ENCODE data around the gene PSMG3.
A peak's percentile ranks its signal among the peaks of the same experiment; 100 is the strongest.

Gene PSMG3, protein sequence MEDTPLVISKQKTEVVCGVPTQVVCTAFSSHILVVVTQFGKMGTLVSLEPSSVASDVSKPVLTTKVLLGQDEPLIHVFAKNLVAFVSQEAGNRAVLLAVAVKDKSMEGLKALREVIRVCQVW

GRCh38 chr7:1569833-1570632 lies at the start of gene PSMG3:
PSMG3 (minus strand) TSS chr7:1570032; CDS start chr7:1569339, 693 bp downstream.
- peak; percentile 86 for DNase-seq

DNA sequence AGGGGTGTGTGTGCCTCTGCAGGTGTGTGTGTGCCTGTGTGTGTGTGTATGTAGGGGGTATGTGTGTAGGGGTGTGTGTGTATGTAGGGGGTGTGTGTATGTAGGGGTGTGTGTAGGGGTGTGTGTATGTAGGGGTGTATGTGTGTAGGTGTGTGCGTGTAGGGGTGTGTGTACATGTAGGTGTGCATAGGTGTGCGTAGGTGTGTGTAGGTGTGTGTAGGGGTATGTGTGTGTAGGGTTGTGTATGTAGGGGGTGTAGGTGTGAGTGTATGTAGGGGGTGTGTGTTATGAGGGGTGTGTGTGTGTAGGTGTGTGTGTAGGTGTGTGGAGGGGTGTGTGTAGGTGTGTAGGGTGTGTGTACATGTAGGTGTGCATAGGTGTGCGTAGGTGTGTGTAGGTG lies 48.6 kb upstream of the PSMG3 start:
- DNase-seq = no peak

- no peak for DNase-seq
Observed at GRCh38 chr7:1617957-1618356, 48.1 kb upstream of the PSMG3 start.

DNA sequence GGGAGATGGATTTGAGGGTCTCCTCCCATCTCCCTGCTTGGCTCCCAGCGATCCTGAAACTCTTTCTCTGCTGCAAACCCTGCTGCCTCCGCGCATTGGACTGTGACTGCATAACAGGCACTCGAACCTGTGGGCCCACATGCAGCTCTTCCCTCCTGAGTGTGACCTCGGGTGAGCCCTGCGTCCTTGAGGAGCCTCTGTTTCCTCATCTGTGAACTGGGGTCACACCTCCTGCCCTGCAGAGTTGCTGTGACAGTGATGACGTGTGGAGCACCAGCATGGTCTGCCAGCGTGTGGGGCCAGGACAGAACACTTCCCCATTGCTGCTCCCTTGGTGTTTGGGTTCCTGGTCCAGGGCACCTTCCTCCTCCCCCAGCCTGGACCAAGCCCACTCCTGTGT lies 46.9 kb upstream of the PSMG3 start:
- no peak for DNase-seq

- DNase-seq = peak; percentile 84
Observed at GRCh38 chr7:1611708-1612241, 41.9 kb upstream of the PSMG3 start.

GRCh38 chr7:1610678-1611302 lies 41.0 kb upstream of the PSMG3 start:
- no peak for DNase-seq

DNA sequence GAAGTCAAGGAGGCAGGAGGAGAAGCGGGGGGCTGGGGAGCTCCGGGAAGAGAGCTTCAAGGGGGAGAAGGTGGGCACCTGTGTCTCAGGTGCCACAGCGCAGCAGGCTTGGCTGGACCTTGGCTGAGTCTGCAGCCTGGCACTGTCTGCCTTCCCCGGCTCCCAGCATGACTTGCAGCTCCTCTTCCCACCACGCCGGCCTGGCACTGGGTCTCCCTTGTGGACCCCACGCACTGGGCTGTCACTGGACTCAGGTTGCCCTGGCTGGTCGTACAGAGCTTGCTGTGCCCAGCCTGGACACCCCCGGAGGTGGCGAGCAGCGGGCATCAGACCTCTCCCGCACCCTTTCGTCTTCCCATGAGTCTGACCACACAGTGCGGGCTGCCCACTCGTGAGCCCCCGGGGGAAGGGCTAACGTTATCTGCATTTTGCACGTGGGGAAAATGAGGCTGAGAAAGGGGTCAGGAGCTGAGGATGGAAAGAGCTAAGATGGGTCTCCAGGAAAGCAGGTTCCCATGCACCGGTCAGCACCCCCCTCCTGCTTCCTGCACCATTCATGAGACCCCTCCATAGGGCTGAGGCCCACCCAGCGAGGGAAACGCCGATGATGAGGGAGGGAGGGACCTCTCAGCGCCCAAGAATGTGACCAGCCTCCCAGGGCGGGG lies 40.3 kb upstream of the PSMG3 start:
- DNase-seq = no peak

GRCh38 chr7:1609023-1609422 lies 39.2 kb upstream of the PSMG3 start:
- DNase-seq = no peak

DNA sequence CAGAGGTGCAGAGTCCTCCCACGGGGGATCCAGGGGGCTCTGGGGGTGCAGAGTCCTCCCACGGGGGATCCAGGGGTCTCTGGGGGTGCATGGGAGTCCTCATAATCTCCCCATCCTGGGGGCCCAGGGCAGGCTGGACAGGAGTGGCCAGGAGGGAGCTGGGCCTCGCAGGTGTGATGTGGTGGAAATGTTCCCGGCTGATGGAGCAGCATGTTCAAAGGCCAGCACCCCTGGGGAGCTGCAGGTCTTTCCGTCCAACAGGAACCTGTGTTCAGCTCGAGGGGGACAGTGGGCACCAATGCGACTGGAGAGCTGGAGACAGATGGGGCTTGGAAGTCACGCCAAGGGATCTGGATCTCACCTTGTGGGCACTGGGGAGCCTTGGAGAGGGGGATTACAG lies 38.5 kb upstream of the PSMG3 start:
- no peak for DNase-seq

DNA sequence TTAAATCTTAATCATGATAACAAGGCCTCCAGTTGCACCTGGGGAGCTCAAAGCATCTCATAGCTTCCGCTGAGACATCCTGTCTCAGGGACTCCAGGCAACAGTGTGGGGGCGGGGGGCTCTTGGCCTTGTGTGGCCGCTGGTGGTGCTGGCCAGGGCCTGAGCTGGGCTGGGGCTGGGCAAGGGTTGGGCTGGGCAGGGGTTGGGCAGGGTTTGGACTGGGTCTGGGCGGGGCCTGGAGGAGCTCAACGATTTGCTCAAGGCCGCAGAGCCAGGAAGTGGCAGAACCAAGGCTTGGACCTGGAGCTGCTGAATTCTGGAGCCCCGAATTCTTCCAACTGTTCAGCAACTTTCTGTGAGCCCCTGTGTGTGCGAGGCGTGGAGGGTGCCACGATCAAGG lies 37.9 kb upstream of the PSMG3 start:
- no peak for DNase-seq

- DNase-seq = no peak
Observed at GRCh38 chr7:1607001-1607400, 37.2 kb upstream of the PSMG3 start.

DNA sequence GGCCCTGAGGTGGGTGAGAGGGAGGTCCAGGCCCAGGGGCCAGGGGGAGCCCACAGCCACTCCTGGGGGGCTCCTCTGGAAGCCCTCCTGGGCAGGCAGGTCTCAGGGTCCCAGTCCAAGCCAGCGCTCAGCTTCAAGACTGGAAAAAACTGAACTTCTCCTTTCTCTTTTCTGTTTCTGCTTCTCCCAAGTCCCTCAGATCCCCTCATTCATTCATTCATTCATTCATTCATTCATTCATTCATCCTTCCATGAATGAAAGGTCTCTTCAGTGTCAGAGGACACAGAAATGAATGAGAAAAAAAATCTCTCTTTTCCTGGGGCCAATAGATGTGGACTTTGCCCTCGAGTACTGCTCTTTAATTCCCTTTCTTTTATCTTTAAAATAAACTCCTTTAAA lies 34.6 kb upstream of the PSMG3 start:
- DNase-seq = no peak

DNA sequence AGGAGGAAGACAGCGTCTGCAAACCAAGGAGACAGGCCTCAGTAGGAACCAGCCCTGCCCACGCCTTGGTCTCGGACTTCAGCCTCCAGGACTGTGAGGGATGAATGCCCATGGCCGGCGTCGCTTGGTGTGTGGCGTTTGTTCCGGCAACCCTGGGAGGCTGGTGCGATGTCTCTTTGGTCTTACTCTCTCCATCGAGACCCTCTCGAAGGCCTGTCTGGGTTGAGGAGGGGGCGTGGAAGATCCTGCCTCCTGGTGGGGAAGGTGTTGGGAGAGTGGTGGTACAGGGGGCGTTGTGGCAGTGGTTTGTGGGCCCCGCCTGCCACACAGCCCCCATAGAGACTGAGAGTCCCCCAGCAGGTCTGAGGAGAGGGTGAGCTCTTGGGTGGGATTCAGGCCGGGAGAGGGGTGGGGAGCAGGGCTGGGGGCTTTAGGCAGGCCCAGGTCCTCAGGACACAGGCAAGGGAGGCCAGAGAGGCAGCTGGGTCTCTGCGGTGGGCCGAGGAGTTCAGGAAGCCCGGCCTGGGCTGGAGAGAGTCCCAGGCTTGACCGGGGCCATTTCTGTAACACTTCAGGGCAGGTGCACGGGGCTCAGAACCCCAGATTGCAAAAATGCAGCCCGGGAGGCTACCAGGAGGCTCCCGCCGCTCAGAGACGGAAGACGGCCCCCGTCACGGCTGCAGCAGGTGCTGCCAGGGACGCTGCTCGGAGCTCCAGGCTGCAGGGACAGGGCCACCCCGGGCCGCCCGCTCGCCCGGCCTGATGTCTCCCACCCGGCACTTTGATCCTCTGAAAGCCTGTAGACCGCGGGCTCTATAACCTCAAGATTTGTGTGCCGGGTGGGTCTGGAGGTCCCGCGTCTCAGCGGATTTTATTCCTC lies 33.8 kb upstream of the PSMG3 start:
- no peak for DNase-seq

GRCh38 chr7:1602386-1602785 lies 32.6 kb upstream of the PSMG3 start:
- no peak for DNase-seq

GRCh38 chr7:1601956-1602355 lies 32.1 kb upstream of the PSMG3 start:
- no peak for DNase-seq

- DNase-seq = no peak
Observed at GRCh38 chr7:1599640-1600395, 30.0 kb upstream of the PSMG3 start.

DNA sequence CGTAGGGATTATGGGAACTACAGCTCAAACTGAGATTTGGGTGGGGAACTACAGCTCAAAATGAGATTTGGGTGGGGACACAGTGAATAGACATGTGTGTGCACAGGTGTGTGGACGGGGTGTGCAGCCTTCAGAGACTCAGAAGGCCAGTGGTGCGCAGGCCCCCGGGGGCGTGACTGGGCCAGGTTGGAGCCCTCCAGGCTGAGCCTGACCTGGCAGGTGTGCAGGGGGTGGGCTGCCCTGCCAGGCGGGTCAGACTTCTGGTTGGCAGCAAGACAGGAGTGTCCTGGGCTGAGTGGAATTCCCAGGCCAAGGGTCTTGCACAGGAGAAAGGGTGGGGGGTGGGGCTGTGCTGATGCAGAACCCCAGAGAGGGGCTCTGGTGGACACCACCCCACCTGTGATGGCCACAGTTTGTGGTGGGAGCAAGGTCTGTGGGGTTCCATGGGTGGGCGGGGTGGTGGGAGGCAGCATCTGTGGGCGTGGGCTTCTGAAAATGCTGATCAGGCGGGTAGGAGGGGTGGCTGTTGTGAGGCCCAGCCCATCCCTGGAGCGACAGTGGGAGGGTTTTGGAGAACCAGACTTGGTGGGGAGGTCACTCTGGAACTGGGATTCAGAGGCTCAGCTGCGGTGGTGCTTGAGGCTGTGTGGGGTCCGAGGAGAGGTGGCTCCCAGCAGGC lies 29.3 kb upstream of the PSMG3 start:
- no peak for DNase-seq

DNA sequence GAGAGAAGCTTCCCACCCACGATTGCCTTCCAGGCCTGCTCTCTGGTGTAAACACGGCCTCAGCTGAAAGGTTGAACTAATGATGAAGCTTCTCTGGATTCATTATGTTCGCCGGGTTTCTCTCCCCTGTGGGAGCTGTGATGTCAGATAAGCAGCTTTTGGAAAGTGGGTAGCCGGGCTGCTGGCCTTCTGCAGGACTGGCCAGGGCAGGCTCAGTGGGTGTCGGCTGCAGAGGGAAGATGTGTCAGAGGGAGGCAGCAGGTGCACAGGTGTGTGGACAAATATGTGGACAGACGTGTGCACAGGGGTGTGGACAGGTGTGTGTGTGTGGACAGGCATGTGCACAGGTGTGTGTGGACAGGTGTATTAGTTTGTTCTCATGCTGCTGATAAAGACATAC lies 28.5 kb upstream of the PSMG3 start:
- DNase-seq = no peak

- DNase-seq = no peak
Observed at GRCh38 chr7:1597791-1598190, 28.0 kb upstream of the PSMG3 start.

DNA sequence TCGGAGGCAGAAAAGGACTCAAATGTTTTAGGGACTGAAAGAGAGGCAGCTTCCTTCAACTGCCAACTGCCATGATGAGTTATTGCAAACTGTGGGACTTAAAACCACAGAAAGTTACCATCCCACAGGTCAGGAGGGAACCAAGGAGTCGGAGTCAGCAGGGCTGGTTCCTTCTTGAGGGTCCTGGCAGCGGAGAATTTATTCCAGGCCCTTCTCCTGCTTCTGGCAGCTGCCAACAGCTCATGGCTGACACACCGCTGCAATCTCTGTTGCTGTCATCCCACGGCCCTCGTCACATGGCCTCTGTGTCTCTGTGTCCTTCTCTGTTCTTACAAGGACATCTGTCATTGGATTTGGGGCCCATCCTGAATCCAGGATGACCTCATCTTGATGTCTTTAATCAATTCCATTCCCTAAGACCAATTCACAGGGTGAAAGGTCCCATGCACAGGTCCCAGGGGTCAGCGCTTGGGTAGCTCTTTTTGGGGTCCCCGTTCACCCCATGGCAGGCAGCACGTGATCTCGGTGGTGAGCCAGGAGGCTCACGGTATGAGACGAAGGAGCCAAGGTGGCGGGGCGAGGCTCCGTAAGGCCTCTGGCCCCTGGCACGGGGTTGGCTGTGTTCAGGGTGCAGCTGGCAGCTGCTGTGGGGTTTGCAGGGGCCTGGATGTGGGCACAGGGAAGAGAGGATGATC lies 27.4 kb upstream of the PSMG3 start:
- DNase-seq = no peak
